RWPE2 (cell line): ENCODE data around the gene FNIP2.
"Not testable (repeated sequence)": the region's sequence is repeated elsewhere in the genome, so short reads cannot be mapped to it uniquely, and the experiment has no call there.

Experiments used
- ATAC-seq: fragments of 200-7000 bp; cut with Tn5 transposase; 3 replicates; pipeline ENCODE4 v1.9.1; 2021; ENCODE audit warnings: low read depth
- DNase-seq: peaks from one replicate; pipeline ENCODE4 v3.0.0-alpha.2; 2020; ENCODE audit warnings: low spot score
- H3K27ac ChIP-seq: fragments of 450-650 bp; 2 replicates; pipeline ENCODE4 v1.5.1; 2017; ENCODE audit warnings: mild to moderate bottlenecking; ENCODE audit not compliant: poor library complexity, severe bottlenecking
- H3K27me3 ChIP-seq: fragments of 250-450 bp; sonication (Bioruptor Pico); 2 replicates; pipeline ENCODE4 v1.5.1; 2021; ENCODE audit warnings: mild to moderate bottlenecking, moderate library complexity; ENCODE audit not compliant: insufficient read depth, poor library complexity, severe bottlenecking
- H3K36me3 ChIP-seq: fragments of 250-450 bp; sonication (Bioruptor Pico); 2 replicates; pipeline ENCODE4 v1.5.1; 2020; ENCODE audit warnings: low read depth, mild to moderate bottlenecking, moderate library complexity
- H3K4me1 ChIP-seq: fragments of 250-450 bp; sonication (Bioruptor Pico); 2 replicates; pipeline ENCODE4 v1.5.1; 2021; ENCODE audit warnings: mild to moderate bottlenecking, moderate library complexity; ENCODE audit not compliant: insufficient read depth, poor library complexity, severe bottlenecking
- H3K4me3 ChIP-seq: fragments of 250-450 bp; sonication (Bioruptor Pico); 2 replicates; pipeline ENCODE4 v1.5.1; 2021; ENCODE audit warnings: mild to moderate bottlenecking, moderate library complexity; ENCODE audit not compliant: severe bottlenecking
- H3K9me3 ChIP-seq: fragments of 250-450 bp; sonication (Bioruptor Pico); 2 replicates; pipeline ENCODE4 v1.5.1; 2021; ENCODE audit warnings: mild to moderate bottlenecking, moderate library complexity; ENCODE audit not compliant: severe bottlenecking
- TF ChIP-seq, protein P1 (sequence below): fragments of 450-650 bp; IDR thresholded peaks from one replicate; pipeline ENCODE4 v1.5.1; 2017; ENCODE audit warnings: mild to moderate bottlenecking, moderate library complexity; ENCODE audit not compliant: poor library complexity, severe bottlenecking

Gene FNIP2

DNA sequence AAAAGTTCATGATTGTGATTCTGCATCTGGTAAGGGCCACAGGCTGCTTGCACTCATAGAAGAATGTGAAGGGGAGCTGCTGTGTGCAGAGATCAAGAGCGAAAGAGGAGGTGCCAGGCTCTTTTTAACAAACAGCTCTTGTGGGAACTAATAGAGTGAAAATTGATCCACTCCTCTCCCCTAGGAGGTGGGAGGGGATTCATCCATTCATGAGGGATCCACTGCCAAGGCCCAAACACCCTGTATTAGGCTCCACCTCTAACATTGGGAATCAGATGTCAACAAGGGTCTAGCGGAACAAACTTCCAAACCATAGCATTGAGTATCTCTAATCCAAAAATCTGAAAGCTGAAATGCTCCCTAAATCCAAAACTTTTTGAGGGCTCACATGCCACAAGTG, 29.2 kb upstream of the FNIP2 start:
- Histone ChIP-seq H3K4me3 (no peak overlapping the region), H3K9me3 (no peaks in the 10 kb centered on the region), H3K4me1 (no peaks in the 10 kb centered on the region), H3K36me3 (no peaks in the 10 kb centered on the region), H3K27ac (no peak overlapping the region), H3K27me3 (no peaks in the 10 kb centered on the region)
- no peak for ATAC-seq
- DNase-seq = no peak
- TF ChIP-seq, protein P1, sequence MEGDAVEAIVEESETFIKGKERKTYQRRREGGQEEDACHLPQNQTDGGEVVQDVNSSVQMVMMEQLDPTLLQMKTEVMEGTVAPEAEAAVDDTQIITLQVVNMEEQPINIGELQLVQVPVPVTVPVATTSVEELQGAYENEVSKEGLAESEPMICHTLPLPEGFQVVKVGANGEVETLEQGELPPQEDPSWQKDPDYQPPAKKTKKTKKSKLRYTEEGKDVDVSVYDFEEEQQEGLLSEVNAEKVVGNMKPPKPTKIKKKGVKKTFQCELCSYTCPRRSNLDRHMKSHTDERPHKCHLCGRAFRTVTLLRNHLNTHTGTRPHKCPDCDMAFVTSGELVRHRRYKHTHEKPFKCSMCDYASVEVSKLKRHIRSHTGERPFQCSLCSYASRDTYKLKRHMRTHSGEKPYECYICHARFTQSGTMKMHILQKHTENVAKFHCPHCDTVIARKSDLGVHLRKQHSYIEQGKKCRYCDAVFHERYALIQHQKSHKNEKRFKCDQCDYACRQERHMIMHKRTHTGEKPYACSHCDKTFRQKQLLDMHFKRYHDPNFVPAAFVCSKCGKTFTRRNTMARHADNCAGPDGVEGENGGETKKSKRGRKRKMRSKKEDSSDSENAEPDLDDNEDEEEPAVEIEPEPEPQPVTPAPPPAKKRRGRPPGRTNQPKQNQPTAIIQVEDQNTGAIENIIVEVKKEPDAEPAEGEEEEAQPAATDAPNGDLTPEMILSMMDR = no peak

DNA sequence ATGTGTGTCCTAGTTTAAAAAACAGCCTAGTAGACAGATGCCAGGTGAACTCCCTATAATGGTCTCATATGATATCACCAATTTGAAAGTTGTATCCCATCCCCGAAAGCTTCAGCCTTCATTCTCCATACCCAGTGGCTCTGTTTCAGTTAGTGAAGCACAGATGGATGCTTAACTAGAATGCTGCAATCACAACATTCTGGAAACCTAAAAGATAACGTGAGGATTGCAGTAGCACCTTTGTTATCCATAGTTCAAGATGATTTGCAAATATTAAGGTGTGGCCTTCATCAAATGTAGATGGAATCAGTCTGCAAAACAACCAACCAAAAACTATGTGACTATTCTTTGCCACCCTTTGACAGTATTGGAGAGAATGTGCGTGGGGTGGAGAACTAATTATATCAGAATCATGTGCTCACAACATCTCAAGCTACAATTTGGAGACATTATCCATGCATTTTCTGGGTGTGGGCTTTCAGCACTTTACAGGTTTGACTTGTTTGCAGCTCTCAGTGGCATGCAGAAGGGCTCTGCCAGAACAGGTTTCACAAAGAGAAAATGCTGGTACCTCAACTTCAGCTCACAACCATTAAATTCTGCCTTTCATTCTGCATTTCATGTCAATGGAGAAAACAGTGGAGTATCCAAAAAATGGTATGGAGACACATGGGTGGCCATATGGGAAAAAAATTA, 27.4 kb upstream of the FNIP2 start:
- no peaks in the 10 kb centered on the region for H3K9me3 ChIP-seq
- no peaks in the 10 kb centered on the region for H3K4me1 ChIP-seq
- DNase-seq (no peak), ATAC-seq (no peak)
- no peaks in the 10 kb centered on the region for H3K36me3 ChIP-seq
- no peak overlapping the region for H3K27ac ChIP-seq
- no peaks in the 10 kb centered on the region for H3K27me3 ChIP-seq
- TF ChIP-seq, protein P1 = no peak
- no peak overlapping the region for H3K4me3 ChIP-seq

DNA sequence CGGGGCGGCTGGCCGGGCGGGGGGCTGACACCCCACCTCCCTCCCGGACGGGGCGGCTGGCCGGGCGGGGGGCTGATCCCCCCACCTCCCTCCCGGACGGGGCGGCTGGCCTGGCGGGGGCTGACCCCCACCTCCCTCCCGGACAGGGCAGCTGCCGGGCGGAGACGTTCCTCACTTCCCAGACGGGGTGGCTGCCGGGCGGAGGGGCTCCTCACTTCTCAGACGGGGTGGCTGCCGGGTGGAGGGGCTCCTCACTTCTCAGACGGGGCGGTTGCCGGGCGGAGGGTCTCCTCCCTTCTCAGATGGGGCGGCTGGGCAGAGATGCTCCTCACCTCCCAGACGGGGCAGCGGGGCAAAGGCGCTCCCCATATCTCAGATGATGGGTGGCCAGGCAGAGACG, 22.3 kb upstream of the FNIP2 start:
- ATAC-seq, H3K4me1 ChIP-seq, H3K27ac ChIP-seq, DNase-seq, H3K4me3 ChIP-seq, H3K36me3 ChIP-seq, H3K9me3 ChIP-seq, H3K27me3 ChIP-seq: not testable (repeated sequence)

DNA sequence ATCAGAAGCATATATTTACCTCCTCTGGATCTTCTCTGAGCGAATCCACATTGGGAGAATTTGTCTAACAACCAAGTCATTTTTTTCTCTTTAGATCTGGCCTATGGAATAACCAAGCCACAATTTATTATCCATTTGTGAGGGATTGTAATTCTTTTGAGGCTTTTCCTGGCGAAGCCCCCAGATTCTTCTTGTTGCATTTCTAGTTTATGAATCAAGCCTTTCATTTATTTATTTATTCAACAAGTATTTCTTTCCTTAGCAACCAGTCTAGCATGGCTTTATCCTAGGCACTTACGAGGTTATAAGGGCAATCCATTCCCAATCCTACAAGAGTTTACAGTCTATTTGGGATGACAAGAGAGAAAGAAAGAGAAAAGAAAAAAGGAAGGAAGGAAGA, 18.4 kb upstream of the FNIP2 start:
- Histone ChIP-seq H3K27ac (no peak overlapping the region), H3K36me3 (no peaks in the 10 kb centered on the region), H3K27me3 (no peaks in the 10 kb centered on the region), H3K4me3 (no peak overlapping the region), H3K9me3 (no peaks in the 10 kb centered on the region), H3K4me1 (no peaks in the 10 kb centered on the region)
- DNase-seq = no peak
- TF ChIP-seq, protein P1 = no peak
- no peak for ATAC-seq

DNA sequence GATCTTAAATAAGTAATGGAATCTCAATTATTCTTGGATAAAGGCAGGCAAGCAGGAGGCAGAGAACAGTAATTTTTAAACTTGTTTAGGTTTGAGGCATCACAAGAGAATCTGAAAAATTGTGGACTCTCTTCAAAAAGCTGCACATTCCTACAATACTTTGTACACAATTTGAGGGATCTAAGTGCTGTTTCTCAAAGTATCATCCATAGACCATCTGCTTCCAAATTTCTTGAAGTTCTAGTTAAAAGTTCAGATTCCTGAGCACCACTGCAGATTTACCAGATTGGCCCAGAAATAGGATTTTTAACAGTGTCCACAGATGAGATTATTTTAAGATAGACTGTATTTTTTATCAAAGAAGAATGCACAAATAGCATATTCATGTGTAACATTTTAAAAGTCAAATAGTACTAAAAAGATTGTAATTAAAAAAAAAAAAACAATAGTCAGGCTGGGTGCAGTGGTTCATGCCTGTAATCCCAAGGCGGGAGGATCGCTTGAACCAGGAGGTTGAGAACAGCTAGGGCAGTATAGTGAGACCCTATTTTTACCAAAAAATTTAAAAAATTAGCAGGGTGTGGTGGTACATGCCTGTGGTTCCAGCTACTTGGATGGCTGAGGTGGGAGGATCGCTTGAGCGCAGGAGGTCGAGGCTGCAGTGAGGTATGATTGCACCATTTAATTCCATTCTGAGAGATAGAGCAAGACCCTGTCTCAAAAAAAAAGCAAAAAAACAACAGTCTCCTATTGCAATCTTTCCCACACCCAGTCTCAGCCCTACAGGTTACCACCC, 14.2 kb upstream of the FNIP2 start:
- H3K9me3 ChIP-seq = no peaks in the 10 kb centered on the region
- no peak for DNase-seq
- H3K4me1 ChIP-seq = no peaks in the 10 kb centered on the region
- TF ChIP-seq, protein P1 = no peak
- no peaks in the 10 kb centered on the region for H3K36me3 ChIP-seq
- no peak overlapping the region for H3K4me3 ChIP-seq
- no peak overlapping the region for H3K27ac ChIP-seq
- H3K27me3 ChIP-seq = no peaks in the 10 kb centered on the region
- no peak for ATAC-seq

DNA sequence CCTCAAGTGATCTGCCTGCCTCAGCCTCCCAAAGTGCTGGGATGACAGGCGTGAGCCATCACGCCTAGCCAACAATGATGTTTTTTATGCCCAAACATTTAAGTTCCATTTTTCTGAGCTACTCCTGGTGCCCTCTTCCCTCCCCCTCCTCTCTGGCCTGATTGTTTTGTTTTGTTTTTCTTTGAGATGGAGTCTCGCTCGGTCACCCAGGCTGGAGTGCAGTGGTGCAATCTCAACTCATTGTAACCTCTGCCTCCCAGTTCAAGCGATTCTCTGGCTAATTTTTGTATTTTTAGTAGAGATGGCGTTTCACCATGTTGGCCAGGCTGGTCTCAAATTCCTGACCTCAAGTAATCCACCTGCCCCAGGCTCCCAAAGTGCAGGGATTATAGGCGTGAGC, 13.0 kb upstream of the FNIP2 start:
- H3K27ac ChIP-seq, H3K9me3 ChIP-seq, H3K4me3 ChIP-seq, H3K36me3 ChIP-seq, H3K4me1 ChIP-seq, ATAC-seq, DNase-seq, H3K27me3 ChIP-seq: not testable (repeated sequence)
